WI38 (cell line): ENCODE measurements around the gene WDR36.

ENCODE experiments used
- H3K4me3 ChIP-seq: 2 replicates; pipeline ENCODE4 v1.5.1; 2011; ENCODE audit warnings: low read depth, mild to moderate bottlenecking, control low read depth, low read length
- TF ChIP-seq, protein P1 (sequence below): IDR thresholded peaks from 2 replicates; pipeline ENCODE4 v1.5.1; 2012; ENCODE audit warnings: low read depth, mild to moderate bottlenecking, control low read depth, low read length

WDR36 gene

DNA sequence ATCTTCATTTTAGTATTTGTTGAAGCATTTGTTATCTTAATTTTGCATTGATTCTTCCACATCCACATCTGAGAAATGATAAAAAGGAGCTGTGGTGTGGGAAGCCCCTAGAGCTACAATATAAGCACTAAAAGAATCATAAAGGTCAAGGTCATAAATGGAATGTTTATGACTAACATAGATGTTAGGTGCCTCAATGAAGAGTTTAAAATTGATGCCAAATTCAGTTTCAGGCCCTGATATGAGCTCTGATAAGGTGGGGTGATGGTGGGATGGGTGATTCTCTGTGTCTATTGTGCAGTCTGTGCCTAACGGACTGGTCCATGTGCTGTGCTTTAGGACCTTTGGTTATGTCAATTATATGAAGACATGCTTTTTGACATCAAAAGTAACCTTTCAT lies 70.9 kb downstream of the WDR36 start:
- H3K4me3 ChIP-seq, result no peak overlapping the region
- TF ChIP-seq, protein P1, sequence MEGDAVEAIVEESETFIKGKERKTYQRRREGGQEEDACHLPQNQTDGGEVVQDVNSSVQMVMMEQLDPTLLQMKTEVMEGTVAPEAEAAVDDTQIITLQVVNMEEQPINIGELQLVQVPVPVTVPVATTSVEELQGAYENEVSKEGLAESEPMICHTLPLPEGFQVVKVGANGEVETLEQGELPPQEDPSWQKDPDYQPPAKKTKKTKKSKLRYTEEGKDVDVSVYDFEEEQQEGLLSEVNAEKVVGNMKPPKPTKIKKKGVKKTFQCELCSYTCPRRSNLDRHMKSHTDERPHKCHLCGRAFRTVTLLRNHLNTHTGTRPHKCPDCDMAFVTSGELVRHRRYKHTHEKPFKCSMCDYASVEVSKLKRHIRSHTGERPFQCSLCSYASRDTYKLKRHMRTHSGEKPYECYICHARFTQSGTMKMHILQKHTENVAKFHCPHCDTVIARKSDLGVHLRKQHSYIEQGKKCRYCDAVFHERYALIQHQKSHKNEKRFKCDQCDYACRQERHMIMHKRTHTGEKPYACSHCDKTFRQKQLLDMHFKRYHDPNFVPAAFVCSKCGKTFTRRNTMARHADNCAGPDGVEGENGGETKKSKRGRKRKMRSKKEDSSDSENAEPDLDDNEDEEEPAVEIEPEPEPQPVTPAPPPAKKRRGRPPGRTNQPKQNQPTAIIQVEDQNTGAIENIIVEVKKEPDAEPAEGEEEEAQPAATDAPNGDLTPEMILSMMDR, result no peak

DNA sequence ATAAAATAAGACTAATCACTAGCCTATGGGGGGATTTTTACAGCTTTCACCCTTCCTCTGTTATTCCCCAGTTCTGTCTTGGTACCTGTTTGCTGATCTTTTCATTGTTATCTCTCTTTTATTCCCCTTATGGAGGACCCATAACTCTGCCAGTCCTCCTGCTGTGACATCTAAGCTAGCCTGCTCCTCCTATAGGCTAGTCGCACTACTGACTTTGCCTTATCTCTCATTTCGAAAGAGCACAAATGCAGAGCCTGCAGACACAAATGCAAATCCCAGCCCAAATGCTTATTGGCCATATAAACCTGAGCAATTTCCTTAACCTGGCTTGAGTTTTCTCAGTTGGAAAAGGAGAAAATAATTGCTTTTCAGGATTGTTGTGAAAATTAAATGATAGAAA lies 72.9 kb downstream of the WDR36 start:
- TF ChIP-seq, protein P1, result no peak
- H3K4me3 ChIP-seq, result no peak overlapping the region

DNA sequence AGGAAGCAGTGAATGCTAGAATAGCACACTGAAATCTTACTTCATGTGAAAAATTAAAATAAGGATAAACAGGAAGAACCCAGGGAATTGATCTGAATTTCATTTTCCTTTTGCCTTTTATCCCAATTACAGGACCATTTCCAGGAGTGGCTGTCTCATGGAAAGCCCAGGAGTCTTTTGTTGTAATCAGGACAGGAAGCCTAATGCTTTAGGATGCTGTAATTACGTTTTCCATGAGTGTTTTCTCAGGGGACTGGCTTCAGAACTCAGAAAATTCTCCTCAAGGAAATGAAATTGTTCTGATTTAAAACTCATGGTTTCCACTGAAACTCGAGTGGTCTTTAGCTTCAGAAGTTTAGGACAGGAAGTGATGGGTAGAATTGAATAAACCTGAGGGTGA lies 75.4 kb downstream of the WDR36 start:
- TF ChIP-seq, protein P1, result no peak
- no peak overlapping the region for H3K4me3 ChIP-seq

DNA sequence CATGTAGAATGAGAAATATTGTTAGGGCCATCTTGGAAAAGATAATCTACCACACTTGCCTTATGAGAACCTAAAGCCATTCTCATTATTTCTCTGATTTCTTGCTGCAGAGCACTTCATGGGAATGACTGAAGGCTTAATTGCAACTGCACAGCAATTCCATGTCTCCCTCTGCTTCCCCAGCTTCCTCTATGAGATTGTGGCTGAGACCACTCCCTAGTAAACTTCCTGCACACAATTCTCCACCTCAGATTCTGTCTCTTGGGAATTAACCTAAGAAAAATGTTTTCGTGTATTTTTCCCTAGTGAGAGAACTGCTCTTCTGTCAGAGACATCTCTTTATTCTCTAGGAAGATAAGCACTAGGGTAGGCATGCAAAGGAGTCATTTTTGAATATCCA lies 76.5 kb downstream of the WDR36 start:
- no peak overlapping the region for H3K4me3 ChIP-seq
- TF ChIP-seq, protein P1, result no peak

DNA sequence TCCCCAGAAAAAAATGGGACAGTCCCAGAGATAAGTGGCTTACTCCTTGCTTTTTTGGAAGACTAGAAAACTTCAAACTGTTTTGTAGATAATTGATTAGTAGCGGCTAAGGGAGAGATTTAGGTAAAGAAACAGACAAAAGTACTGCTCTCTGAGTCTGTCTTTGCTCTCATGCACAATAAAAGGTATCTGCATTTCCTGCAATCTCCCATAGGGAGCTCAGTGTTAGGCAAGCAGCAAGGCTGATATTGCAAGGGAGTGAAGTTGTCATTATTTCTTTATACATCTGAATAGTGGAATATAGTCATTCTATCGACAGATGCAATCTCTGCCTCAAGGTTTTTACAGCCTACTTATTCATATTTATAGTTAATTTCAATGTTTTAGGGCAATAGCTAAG lies 77.1 kb downstream of the WDR36 start:
- no peak overlapping the region for H3K4me3 ChIP-seq
- TF ChIP-seq, protein P1, result no peak

DNA sequence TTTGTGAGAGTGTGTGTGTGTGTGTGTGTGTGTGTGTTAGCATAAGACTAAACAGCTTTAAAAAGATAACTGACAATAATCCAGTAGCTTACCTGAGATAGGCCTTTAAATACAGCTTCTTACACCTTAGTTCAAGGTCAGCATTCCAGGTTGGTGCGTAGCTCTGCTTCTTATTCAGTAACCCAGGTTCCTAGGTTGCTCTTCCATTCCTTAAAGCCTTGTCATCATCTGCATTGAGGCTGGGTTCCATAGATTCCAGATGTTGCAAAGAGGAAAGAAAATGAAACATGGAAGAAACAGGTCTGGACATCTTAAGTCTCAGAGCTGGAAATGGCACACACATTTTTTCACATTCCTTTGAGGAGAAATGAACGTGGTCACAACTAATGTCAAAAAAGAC lies 78.1 kb downstream of the WDR36 start:
- TF ChIP-seq, protein P1, result no peak
- H3K4me3 ChIP-seq, result no peak overlapping the region

DNA sequence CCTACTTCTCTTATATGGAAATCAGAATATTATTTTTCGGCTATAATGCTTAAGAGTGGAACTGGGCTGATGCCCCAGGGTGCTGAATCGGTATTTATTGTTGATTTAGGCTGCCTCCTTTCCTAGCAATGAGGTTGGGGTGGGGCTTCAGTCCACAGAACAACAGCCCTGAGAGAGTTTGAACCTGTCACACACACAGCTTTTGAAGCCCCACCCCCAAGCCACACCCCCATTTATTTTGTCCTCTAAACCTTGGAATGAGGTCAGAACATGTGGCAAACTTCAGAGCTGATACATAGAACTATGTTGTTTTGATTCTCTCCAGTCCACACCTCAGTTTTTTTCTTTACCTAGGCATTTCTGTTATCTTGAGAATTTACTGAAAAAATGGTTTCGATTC lies 80.4 kb downstream of the WDR36 start:
- H3K4me3 ChIP-seq, result no peak overlapping the region
- TF ChIP-seq, protein P1, result no peak
